ENCODE measurements around the gene CEP112.

The CEP112 gene

DNA sequence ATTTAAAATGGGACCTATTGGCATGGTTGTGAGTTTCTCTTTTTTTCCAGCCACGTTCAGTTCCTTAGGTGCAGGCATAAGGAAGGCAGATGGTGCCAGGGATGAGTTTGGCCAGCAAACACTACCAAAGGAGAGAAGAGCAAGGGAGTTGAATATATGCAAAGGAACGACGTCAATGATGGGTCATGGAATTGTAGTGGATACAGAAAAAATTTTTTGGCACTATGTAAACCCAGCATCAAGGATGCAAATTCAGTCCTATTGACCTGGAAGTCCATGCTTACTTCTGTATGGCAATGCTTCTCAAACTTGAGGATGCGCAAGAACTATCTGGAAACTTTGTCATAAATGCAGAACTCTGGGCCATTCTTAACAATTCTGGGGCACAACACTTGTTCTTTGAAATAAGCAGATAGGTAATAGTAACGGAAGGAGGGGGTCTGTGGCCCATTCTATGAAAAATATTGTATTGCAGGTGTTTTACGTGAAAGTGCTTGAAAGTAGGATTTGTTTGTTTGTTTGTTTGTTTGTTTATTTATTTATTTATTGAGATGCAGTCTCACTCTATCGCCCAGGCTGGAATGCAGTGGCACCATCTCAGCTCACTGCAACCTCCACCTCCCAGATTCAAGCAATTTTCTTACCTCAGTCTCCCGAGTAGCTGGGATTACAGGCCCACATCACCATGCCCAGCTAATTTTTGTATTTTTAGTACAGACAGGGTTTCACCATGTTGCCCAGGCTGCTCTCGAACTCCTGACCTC, 19.3 kb upstream of the CEP112 start:
- DNase-seq (ENCODE audit: low spot score), result no peak

- DNase-seq (ENCODE audit: low spot score), result no peak
Measured at GRCh38 chr17:66210208-66210574, 18.3 kb upstream of the CEP112 start.

- no peak for DNase-seq (ENCODE audit: low spot score)
Measured at GRCh38 chr17:66207936-66208335, 16.0 kb upstream of the CEP112 start.

DNA sequence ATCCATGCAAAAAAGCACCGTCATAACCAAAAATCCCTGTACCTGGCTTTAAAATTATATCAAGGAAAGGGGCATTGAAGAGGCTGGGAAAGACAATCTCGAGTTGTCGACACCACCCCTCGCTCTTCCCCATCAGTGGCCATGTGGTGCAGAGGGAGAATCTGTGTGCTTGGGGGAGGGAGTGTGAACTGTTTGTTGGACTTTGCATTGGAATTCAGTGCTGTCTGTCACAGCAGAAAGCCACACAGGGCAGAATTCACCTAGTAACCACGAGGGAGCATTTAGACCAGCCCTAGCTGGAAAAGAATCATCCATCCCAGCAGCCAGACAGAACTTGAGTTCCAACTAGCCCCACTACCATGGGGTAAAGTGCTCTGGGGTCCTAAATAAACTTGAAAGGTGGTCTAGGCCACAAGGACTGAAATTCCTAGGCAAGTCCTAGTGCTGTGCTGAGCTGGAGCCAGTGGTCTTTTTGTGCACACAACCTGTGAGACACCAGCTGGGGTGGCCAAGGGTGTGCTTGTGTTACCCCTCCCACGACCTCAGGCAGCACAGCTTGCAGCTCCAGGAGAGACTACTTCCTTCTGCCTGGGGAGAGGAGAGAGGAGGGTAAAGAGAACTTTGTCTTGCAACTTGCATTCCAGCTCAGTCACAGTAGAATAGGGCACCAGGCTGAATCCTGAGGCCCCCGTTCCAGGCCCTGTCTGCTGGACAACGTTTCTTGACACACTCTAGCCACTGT, 11.5 kb upstream of the CEP112 start:
- no peak for DNase-seq (ENCODE audit: low spot score)

DNA sequence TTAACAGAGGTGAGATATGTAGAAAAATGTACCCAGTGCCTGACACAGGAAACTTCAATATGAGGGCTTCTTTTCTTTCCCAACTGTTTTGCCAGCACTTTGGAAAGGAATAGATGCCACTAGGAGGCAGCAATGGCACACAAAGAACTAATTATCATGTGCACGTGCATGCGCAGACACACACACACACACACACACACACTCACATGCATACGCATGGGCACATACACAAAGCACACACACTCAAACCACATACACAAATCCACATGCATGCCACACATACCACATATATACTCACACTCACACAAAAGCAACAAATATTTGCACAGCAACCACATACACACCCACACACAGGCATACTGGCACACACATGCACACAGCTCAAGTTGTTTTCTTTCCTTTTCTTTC, 8.8 kb upstream of the CEP112 start:
- DNase-seq (ENCODE audit: low spot score), result peak; percentile 83

- DNase-seq (ENCODE audit: low spot score), result no peak
Measured at GRCh38 chr17:66198242-66198641, 6.3 kb upstream of the CEP112 start.

DNA sequence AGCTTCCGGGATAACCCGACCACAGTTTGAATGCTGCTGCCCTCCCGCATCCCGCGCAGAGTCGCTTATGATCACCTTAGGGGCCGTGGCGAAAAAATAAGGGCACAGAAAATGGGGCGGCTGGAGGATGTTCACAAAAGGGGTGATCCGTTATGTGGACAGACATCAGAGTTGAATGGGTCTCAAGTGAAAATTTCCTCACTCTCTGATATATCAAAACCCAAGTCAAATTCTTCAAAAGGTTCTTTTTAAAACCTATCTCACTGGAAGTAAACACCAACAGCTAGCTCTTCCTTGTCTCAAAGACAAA, 400 bp upstream of the CEP112 start:
- no peak for DNase-seq (ENCODE audit: low spot score)

DNA sequence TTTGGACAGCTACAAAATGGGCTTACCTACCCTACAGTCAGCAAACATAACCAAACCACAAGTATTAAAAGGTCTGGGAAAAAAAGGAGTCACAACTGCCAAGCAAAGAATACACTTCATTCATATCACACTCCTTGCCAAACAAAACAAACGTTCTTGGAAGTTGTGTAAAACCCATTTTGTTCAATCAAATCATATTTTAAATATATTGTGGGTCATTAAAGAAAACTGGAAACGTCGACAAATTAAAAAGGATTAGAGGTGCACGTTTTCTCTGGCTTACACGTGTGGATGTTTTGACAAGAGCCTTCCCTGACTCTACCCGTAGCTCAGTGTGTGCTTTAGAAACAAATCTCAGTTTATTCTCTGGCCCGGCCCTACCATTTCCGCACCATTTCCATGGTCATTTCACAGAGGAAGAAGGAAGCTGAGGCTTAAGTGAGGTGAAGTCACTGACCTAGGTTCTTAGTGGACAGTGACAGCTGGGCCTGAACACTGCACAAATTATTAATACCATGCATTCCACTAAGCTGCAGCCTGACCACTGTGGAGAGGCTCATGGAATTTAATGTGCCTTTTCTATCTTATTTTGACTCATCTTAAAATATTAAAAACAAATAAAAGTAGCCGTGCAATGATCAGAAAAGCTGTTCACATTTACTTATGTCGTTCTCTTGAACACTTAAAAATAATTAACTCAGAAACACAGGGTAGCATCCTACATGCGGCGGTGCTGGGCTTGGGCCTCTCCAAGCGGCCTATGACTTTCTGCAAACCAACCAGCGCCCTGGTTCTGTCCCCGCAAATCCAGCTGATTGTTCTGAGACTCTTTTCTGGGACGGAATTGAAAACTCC, 968 bp downstream of the CEP112 start:
- DNase-seq (ENCODE audit: low spot score), result peak; percentile 7

DNA sequence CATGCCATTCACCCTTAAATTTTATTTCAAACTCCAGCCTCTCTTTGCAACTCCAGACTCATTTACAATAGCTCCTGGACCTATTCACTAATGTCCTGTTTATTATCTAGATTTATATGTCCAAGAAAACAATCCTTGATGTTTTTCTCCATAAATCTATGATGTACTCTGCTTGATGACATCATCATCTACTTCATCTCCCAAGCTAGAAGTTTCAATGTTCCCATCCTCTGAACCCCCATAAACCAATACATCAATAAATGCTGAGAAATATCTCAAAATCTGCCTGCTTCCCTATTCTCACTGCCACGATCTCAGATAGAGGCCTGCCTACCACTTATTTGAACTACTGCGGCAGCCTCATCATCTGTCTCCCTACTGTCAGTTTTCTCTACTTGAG, 4.2 kb downstream of the CEP112 start:
- DNase-seq (ENCODE audit: low spot score), result no peak

DNA sequence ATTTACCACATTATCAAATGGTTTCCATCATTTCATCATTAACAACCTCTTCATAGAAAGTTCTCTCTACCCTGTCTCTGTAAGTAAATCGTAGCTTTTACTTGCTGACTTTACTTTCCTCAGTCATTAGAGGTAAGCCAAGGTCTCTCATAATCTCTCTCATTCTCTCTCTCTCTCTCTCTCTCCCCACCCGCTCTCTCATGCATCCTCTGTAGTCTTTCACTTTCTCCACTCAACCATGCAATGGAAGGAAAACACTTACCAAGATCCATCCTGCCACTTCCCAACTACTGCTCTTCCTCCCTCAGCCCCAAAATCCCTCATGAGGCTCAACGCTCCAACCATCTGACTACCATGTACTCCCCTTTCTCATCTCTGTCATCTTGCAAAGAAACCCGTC, 6.1 kb downstream of the CEP112 start:
- no peak for DNase-seq (ENCODE audit: low spot score)

DNA sequence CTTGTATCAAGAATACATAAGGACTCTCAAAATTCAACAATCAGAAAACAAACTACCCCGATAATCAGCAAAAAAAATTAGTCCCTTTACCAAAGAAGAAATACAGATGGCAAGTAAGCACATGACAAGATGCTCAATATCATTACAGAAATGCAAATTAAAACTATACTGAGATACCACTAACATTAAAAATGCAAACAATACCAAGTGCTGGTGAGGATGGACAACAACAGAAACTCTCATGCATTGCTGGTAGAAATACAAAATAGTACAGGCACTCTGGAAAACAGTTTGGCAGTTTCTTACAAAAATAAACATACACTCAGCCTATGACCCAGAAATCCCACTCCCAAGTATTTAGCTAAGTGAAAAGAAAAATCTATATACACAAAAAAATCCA, 7.5 kb downstream of the CEP112 start:
- DNase-seq (ENCODE audit: low spot score), result no peak

DNA sequence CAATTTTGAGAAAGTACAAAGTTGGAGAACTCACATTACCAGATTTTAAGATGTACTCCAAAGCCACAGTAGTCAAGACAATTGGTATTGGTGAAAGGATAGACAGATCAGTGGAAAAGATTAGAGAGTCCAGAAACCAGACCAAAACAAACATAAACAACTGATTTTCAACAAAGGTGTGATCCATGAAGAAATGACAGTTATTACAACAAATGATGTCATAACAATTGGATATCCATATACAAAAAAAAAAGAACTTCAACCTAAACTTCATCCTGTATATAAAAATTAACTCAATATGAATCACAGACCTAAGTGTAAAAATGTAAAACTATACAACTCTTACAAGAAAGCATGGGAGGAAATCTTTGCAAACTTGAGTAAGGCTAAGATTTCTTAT, 8.4 kb downstream of the CEP112 start:
- no peak for DNase-seq (ENCODE audit: low spot score)

DNA sequence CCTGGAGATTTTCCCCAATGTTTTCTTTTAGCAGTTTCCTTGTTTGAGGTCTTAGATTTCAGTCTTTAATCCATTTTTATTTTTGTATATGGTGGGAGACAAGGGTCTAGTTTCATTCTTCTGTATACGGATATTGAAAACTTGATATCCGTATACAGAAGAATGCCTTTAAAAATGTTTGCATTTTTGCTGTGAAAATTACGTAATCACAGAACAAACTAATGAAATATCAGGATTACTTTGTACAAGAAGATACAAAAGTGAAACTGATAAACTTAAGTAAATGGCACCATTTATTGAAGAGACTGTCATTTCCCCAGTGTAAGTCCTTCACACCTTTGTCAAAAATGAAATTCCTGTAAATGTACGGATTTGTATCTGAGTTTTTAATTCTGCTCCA, 13.3 kb downstream of the CEP112 start:
- DNase-seq (ENCODE audit: low spot score), result no peak

DNA sequence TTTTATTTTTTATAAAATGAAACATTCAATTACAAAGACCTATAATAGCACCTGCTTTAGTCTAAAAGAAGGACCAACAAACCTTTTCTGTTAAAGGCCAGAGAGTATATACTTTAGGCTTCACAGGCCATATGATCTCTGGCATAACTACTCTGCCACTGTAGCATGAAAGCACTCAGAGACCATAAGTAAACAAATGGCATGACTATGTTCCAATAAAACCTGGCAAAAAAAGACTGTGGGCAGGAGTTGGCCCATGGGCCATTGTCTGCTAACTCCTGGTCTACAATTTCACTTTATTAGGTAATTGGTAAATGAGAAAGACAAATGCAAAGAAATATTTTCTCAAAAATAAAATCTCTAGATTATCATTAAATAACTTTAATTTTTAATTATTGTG, 14.9 kb downstream of the CEP112 start:
- DNase-seq (ENCODE audit: low spot score), result peak; percentile 22

- no peak for DNase-seq (ENCODE audit: low spot score)
Measured at GRCh38 chr17:66175892-66176291, 16.0 kb downstream of the CEP112 start.

DNA sequence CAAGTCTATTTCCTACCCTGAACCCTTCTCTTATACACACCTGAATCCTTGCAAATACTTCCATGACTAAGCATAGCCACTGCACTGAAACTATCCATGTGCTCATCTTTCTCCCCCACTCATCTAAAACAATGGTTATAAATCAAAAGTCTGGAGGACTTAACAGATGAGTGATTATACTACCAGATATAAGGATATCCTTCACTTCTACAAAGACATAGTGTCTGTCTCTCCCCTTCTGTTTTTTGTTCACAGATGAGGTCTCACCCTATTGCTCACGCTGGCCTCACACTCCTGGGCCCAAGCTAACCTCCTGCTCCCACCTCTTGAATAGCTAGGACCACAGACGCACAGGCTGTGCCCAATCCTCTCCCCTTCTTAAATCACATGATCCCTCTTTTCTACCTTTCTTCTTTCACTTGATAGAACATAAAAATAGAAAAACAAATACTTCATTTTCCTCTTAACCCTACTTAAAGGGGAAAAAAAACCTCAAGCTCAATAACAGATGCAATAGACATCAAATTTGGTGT, 19.2 kb downstream of the CEP112 start:
- no peak for DNase-seq (ENCODE audit: low spot score)

- no peak for DNase-seq (ENCODE audit: low spot score)
Measured at GRCh38 chr17:66172144-66172543, 19.8 kb downstream of the CEP112 start.

DNA sequence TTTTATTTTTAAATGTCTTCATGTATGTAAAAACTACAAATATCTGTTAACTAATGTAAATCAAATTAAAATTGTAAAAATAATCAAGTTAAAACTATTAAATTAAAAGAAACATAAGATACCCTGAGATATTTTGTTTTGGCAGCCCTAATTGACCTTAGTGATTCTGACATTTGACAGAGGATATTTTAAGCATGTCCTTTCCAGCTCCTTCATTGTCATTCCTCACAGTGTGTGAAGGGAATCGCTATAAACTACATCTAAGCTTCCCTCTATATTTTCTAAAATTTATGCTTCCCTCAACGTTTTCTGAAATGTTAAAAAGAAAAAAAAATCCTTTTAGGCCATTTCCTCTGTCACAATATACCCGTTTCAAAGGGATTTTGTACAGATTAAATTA, 20.2 kb downstream of the CEP112 start:
- no peak for DNase-seq (ENCODE audit: low spot score)

DNA sequence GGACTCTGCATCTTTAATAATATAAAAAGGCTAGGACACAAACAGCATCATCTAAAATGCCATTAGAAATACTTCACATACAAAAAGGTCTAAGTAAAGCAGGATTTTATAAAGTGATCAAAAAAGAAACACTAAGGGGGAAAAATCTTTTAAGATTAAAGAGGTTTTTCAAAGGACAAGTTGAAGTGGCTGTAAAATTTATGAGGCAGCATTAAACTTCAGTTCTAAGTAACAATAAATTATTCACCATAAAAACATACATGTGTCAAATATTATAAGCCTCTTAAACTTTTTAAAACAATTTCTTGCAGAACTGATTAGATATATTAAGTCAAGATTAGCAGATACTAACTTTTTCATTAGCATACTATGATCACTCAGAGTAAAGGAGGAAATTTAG, 20.8 kb downstream of the CEP112 start:
- DNase-seq (ENCODE audit: low spot score), result no peak

GRCh38 chr17:66169839-66170238, 22.1 kb downstream of the CEP112 start:
- no peak for DNase-seq (ENCODE audit: low spot score)

DNA sequence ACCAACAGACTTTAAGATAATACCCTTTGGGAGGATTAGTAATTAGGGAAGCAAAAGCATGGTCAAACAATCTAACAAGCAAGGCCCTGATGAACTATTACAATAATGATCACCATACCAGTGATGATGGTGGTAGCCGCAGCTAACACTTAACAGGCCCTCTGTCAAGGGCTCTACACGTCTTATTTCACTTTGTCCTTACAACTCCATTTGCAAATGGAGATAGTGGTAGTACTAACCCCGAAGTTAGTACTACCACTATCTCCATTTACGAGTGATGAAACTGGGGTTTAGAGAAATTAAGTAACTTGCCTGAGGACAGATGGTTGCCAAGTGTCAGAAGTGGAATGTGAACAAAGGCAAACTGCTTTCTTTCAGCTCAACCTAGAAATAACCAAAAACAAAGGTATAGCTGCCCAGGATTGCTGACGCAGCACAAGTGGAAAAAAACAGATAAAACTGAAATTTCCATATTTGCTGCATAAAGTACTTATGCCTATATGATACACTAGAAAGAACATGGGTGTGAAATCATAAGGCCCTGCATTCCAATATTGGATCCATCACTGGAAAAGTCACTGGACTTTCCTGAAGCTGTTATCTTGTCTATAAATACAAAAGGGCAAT, 24.6 kb downstream of the CEP112 start:
- DNase-seq (ENCODE audit: low spot score), result no peak

- peak; percentile 61 for DNase-seq (ENCODE audit: low spot score)
Measured at GRCh38 chr17:66165537-66166123, 26.3 kb downstream of the CEP112 start.
